ENCODE data around the gene MYO9A.
A peak's percentile ranks its signal among the peaks of the same experiment; 100 is the strongest.

Gene MYO9A

DNA sequence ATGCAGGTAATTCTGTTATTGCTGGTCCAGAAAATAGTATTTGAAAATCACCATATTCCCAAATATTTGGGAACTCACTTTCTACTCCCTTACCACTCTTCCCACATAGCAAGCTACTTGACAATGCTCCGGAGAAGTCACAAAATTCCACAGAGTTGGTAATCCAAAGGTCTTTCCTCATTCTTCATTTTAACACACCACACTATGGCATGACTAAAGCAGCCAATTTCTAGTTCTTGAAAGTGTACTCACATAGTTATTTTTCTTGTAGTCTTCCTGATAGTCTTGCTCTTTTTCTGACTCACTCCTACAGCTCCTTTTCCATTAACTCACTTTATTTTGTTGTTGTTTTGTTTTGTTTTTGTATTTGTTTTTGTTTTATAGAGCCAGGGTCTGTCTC, 67.2 kb downstream of the MYO9A start:
- TF ChIP-seq, protein P1, sequence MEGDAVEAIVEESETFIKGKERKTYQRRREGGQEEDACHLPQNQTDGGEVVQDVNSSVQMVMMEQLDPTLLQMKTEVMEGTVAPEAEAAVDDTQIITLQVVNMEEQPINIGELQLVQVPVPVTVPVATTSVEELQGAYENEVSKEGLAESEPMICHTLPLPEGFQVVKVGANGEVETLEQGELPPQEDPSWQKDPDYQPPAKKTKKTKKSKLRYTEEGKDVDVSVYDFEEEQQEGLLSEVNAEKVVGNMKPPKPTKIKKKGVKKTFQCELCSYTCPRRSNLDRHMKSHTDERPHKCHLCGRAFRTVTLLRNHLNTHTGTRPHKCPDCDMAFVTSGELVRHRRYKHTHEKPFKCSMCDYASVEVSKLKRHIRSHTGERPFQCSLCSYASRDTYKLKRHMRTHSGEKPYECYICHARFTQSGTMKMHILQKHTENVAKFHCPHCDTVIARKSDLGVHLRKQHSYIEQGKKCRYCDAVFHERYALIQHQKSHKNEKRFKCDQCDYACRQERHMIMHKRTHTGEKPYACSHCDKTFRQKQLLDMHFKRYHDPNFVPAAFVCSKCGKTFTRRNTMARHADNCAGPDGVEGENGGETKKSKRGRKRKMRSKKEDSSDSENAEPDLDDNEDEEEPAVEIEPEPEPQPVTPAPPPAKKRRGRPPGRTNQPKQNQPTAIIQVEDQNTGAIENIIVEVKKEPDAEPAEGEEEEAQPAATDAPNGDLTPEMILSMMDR (IDR thresholded peaks at IDR 0.05; ENCODE audit: low read depth, low read length): no peak
- TF ChIP-seq, protein P2, sequence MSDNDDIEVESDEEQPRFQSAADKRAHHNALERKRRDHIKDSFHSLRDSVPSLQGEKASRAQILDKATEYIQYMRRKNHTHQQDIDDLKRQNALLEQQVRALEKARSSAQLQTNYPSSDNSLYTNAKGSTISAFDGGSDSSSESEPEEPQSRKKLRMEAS (IDR thresholded peaks at IDR 0.05; ENCODE audit: low read depth, low read length): no peak
- TF ChIP-seq POLR2A (IDR thresholded peaks at IDR 0.05; ENCODE audit: extremely low read depth, insufficient read length) (no peak), MYC (IDR thresholded peaks at IDR 0.05; ENCODE audit: low read depth, low read length) (no peak)
- DNase-seq (ENCODE audit: low read depth): no peak
- H3K4me3 ChIP-seq (ENCODE audit: low read depth, low read length): no peak overlapping the region

DNA sequence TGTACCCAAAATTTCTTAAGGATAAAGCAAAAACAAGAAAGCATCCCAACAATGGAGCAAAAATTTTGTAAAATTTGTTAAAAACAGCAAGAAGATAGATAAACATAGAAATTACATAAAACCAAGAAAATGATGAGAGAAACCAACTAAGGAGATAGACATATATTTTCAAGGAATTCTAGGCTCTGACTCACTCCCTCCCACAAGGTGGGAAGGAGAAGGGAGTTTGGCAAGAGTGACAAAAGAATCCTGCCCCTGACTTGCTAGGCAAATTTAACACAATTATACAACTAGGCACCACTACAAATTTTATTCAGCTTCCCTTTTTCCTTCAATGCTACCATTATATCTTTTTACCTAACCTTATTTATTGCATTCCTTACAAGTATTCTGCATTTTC, 70.9 kb downstream of the MYO9A start:
- no peak for DNase-seq (ENCODE audit: low read depth)
- no peak overlapping the region for H3K4me3 ChIP-seq (ENCODE audit: low read depth, low read length)
- no peak for TF ChIP-seq POLR2A (IDR thresholded peaks at IDR 0.05; ENCODE audit: extremely low read depth, insufficient read length)
- TF ChIP-seq, protein P1 (IDR thresholded peaks at IDR 0.05; ENCODE audit: low read depth, low read length): no peak
- TF ChIP-seq, protein P2 (IDR thresholded peaks at IDR 0.05; ENCODE audit: low read depth, low read length): no peak
- TF ChIP-seq MYC (IDR thresholded peaks at IDR 0.05; ENCODE audit: low read depth, low read length): no peak

DNA sequence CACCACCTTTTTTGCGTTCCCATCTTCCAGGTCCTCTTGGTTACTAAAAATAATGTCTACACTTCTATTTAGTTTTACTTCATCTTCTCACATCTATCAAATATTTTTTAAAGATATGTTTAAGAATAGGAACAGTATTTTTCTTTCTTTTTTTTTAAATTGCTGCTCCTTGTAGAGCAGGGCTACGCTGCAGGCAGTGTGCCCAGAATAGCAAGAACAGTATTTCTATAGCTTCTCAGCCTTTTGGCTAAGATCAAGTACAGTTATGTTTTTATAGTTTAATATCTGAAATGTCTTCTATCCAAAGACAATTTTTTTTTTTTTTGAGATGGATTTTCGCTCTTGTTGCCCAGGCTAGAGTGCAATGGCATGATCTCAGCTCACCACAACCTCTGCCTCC, 73.0 kb downstream of the MYO9A start:
- TF ChIP-seq, protein P2 (IDR thresholded peaks at IDR 0.05; ENCODE audit: low read depth, low read length): no peak
- TF ChIP-seq, protein P1 (IDR thresholded peaks at IDR 0.05; ENCODE audit: low read depth, low read length): no peak
- no peak for DNase-seq (ENCODE audit: low read depth)
- H3K4me3 ChIP-seq (ENCODE audit: low read depth, low read length): no peak overlapping the region

DNA sequence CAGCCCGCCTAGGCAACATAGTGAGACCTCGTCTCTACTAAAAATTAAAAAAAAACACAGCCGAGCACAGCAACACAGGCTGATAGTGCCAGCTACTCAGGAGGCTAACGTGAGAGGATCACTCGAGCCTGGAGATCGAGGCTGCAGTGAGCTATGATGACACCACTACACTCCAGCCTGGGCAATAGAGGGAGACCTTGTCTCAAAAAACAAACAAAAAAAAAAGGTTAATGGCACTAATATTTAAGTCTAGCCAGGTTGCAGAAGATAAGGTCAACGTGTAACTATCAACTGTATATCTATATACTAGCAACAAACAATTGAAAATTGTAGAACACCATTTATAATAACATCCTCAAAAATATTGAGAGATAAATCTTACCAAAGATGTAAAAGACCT, 75.1 kb downstream of the MYO9A start:
- DNase-seq (ENCODE audit: low read depth): no peak
- no peak for TF ChIP-seq POLR2A (IDR thresholded peaks at IDR 0.05; ENCODE audit: extremely low read depth, insufficient read length)
- TF ChIP-seq, protein P2 (IDR thresholded peaks at IDR 0.05; ENCODE audit: low read depth, low read length): no peak
- no peak for TF ChIP-seq MYC (IDR thresholded peaks at IDR 0.05; ENCODE audit: low read depth, low read length)
- TF ChIP-seq, protein P1 (IDR thresholded peaks at IDR 0.05; ENCODE audit: low read depth, low read length): no peak
- no peak overlapping the region for H3K4me3 ChIP-seq (ENCODE audit: low read depth, low read length)

DNA sequence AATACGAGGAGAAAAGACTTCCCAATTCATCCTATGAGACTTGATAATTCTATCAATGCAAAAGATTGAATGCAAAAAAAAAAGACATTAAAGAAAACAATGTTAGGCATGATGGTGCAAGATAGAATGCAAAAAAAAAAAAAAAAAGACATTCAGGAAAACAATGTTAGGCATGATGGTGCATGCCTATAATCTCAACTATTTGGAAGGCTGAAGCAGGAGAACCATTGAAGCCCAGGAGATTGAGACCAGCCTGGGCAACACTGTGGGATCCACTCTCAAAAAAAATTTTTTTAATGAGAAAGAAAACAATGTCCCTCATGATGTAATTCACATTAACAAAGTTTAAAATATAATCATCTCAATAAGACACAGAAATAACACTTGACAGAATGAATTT, 75.9 kb downstream of the MYO9A start:
- DNase-seq (ENCODE audit: low read depth): no peak
- TF ChIP-seq, protein P2 (IDR thresholded peaks at IDR 0.05; ENCODE audit: low read depth, low read length): no peak
- TF ChIP-seq POLR2A (IDR thresholded peaks at IDR 0.05; ENCODE audit: extremely low read depth, insufficient read length) (no peak), MYC (IDR thresholded peaks at IDR 0.05; ENCODE audit: low read depth, low read length) (no peak)
- TF ChIP-seq, protein P1 (IDR thresholded peaks at IDR 0.05; ENCODE audit: low read depth, low read length): no peak
- H3K4me3 ChIP-seq (ENCODE audit: low read depth, low read length): no peak overlapping the region

DNA sequence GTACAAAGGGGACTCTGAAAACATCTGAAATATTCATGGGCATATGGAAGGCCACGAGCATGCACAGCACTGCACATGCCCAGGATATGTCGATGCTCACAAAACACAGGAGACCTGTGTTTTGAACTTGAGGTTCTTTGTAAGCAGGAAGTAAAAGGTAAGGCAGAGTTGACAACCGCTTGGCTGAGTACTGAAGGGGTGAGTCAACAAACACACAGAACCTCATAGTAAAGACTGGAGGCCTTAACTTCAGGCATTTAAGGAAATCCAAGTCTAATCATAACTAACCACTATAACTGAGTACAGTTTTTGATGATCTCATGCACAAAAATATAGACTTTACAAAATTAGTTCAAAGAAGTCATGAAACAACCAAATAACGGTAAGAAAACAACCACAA, 80.6 kb downstream of the MYO9A start:
- H3K4me3 ChIP-seq (ENCODE audit: low read depth, low read length): no peak overlapping the region
- DNase-seq (ENCODE audit: low read depth): peak; percentile 5
- TF ChIP-seq, protein P2 (IDR thresholded peaks at IDR 0.05; ENCODE audit: low read depth, low read length): no peak
- TF ChIP-seq MYC (IDR thresholded peaks at IDR 0.05; ENCODE audit: low read depth, low read length) (no peak), POLR2A (IDR thresholded peaks at IDR 0.05; ENCODE audit: extremely low read depth, insufficient read length) (no peak)
- TF ChIP-seq, protein P1 (IDR thresholded peaks at IDR 0.05; ENCODE audit: low read depth, low read length): no peak
